ACC112 (cell line): ENCODE measurements around the gene RCVRN.

Experiments
- H2AFZ ChIP-seq: fragments of 200-600 bp; sonication (generic); one replicate; pipeline ENCODE4 v1.6.0; 2017; ENCODE audit warnings: antibody characterized with exemption, low read length; ENCODE audit not compliant: unreplicated experiment
- H3K27ac ChIP-seq: fragments of 200-600 bp; sonication (generic); 2 replicates; pipeline ENCODE4 v1.5.1; 2014; ENCODE audit warnings: low read depth, mild to moderate bottlenecking, antibody characterized with exemption, low read length, moderate library complexity
- H3K27me3 ChIP-seq: fragments of 200-600 bp; sonication (generic); 2 replicates; pipeline ENCODE4 v1.6.1; 2014; ENCODE audit warnings: mild to moderate bottlenecking, antibody characterized with exemption, low read length, moderate library complexity, mixed read lengths; ENCODE audit not compliant: insufficient read depth
- H3K36me3 ChIP-seq: fragments of 200-600 bp; sonication (generic); 2 replicates; pipeline ENCODE4 v1.6.1; 2016; ENCODE audit warnings: mild to moderate bottlenecking, antibody characterized with exemption, low read length, moderate library complexity, mixed read lengths; ENCODE audit not compliant: insufficient read depth
- H3K4me1 ChIP-seq: fragments of 200-600 bp; sonication (generic); one replicate; pipeline ENCODE4 v1.6.1; 2016; ENCODE audit warnings: low read length, mixed read lengths; ENCODE audit not compliant: insufficient read depth, unreplicated experiment, control insufficient read depth
- H3K4me3 ChIP-seq: fragments of 200-600 bp; sonication (generic); 2 replicates; pipeline ENCODE4 v1.5.1; 2014; ENCODE audit warnings: mild to moderate bottlenecking, low read depth, low read length
- H3K79me2 ChIP-seq: fragments of 200-600 bp; sonication (generic); one replicate; pipeline ENCODE4 v1.6.0; 2016; ENCODE audit warnings: low read length; ENCODE audit not compliant: control insufficient read depth, unreplicated experiment, insufficient read depth

Gene RCVRN

DNA sequence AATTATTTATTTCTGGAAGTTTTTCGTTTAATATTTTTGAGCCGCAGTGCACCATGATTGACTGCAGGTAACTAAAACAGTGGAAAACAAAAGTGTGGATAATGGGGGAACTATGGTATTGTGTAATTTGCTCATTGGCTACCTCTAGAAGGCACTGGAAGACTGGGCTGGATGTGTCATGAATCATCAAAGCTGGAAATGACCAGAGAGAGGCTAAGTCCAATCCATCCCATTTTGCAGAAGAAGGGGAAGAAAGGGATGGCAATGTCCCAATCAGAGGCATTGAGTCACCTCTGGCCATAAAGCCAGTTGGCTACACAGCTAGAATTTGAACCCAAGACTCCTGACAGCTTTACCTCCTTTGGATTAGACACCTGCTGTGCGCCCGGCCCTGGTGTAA lies 50.0 kb downstream of the RCVRN start:
- no peak overlapping the region for H3K27ac ChIP-seq
- no peaks in the 10 kb centered on the region for H3K79me2 ChIP-seq
- H3K4me3 ChIP-seq = no peak overlapping the region
- H3K27me3 ChIP-seq = no peaks in the 10 kb centered on the region
- H2AFZ ChIP-seq = no peak overlapping the region
- no peaks in the 10 kb centered on the region for H3K4me1 ChIP-seq
- no peaks in the 10 kb centered on the region for H3K36me3 ChIP-seq

DNA sequence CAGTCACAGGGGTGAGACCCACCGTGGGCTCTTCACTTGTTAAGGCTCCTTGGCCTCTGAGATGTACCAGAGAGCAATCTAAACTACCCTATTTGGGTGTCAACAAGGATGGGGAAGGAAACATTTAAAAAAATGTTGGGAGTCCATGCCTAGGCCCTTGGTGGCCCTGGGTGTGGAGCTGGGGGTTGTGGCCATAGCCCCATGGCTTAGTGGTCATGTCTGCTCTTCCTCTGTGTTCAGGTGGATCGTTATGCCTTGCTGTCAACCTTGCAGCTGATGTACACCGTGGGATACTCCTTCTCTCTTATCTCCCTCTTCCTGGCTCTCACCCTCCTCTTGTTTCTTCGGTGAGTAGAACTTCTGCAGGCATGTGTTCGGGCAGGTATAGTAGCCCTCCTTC lies 50.8 kb downstream of the RCVRN start:
- Histone ChIP-seq H3K4me3 (no peak overlapping the region), H3K79me2 (no peaks in the 10 kb centered on the region), H3K4me1 (no peaks in the 10 kb centered on the region), H2AFZ (no peak overlapping the region), H3K27me3 (no peaks in the 10 kb centered on the region), H3K27ac (no peak overlapping the region), H3K36me3 (no peaks in the 10 kb centered on the region)

DNA sequence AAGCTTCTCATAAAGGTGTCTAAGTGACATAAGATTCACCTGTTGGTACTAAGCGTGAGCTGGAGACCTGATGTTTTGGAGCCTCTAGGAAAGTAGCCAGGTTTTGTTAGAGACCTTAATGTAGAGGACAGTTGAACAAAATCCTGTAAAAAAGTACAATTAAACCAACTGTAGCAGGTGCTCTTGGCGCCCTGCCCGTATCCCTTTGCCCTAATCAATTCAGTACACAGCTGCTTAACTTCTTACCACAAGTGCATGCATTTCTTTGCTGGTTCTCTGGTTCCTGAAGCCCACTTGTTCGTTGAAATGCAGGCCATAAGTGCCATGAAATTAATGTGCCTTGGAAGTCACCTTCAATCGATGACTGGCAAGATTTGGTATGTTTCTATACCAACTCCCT lies 54.9 kb downstream of the RCVRN start:
- H3K4me1 ChIP-seq = no peaks in the 10 kb centered on the region
- H3K36me3 ChIP-seq = no peaks in the 10 kb centered on the region
- H3K27ac ChIP-seq = no peak overlapping the region
- H3K79me2 ChIP-seq = no peaks in the 10 kb centered on the region
- H3K27me3 ChIP-seq = no peaks in the 10 kb centered on the region
- no peak overlapping the region for H2AFZ ChIP-seq
- H3K4me3 ChIP-seq = no peak overlapping the region
